ENCODE results near the gene CRISP1. TPM values are rescaled to one million over a fixed set of nuclear protein-coding genes. Genes with fewer than 3 reads are reported as not detected.

The CRISP1 gene
- total RNA-seq, 1 experiment from 2014 or later = not detected

DNA sequence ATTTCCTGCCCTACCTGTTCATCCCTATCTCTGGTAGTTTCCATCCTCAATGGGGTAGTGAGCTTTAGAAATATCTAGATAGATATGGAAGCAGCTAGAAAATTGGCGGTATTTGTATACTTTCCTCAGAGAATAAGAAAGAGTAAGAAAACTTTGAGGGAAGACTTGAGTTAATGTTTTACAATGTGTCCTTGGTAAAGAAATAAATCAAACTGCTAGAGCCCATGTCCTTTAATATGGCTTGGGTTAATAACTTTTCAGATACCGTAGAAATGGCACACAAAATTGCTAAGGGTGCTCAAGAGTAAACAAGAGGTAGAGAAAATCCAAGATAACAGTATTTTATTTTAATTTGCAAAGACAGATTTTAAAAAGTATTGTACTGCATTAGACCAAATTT, 51.2 kb downstream of the CRISP1 start:
- H3K4me3 Mint-ChIP-seq = no peak overlapping the region
- H3K4me1 Mint-ChIP-seq = no peaks in the 10 kb centered on the region
- Histone ChIP-seq H3K14ac (ENCODE audit: insufficient read depth, low read length) (no peak overlapping the region), H4K5ac (ENCODE audit: insufficient read length, low read depth, low read length) (no peak overlapping the region), H3K56ac (ENCODE audit: insufficient read length, low read depth, low read length) (no peak overlapping the region), H3K27me3 (ENCODE audit: insufficient read depth, low read length) (no peaks in the 10 kb centered on the region), H2AFZ (ENCODE audit: low read length) (no peak overlapping the region), H3K23ac (ENCODE audit: insufficient read length, low read depth, low read length) (no peak overlapping the region), H3K4ac (ENCODE audit: low read depth, low read length) (no peak overlapping the region), H3K79me1 (ENCODE audit: insufficient read depth, low read depth, low read length, poor library complexity, severe bottlenecking) (no peaks in the 10 kb centered on the region), H3K23me2 (ENCODE audit: insufficient read length, low read depth, low read length, poor library complexity, severe bottlenecking) (no peaks in the 10 kb centered on the region), H3K4me1 (ENCODE audit: insufficient read depth, low read length) (no peaks in the 10 kb centered on the region), H3K4me2 (ENCODE audit: insufficient read depth, insufficient read length, low read length) (no peak overlapping the region), H2BK15ac (ENCODE audit: low read depth, low read length) (no peak overlapping the region), H2BK5ac (ENCODE audit: insufficient read length, low read length) (no peak overlapping the region), H4K91ac (ENCODE audit: insufficient read length, low read depth, low read length) (no peak overlapping the region), H2BK12ac (ENCODE audit: insufficient read length, low read depth, low read length) (no peak overlapping the region), H2BK120ac (ENCODE audit: low read depth, low read length, poor library complexity, severe bottlenecking) (no peak overlapping the region), H3K79me2 (ENCODE audit: insufficient read depth, low read length) (no peaks in the 10 kb centered on the region), H3K18ac (ENCODE audit: insufficient read length, low read depth, low read length) (no peak overlapping the region), H3T11ph (ENCODE audit: low read length) (no peak overlapping the region), H3K27ac (ENCODE audit: insufficient read length, low read depth, low read length) (no peak overlapping the region), H3K9ac (ENCODE audit: extremely low read depth, insufficient read length, low read length) (no peak overlapping the region), H4K8ac (replicated peaks; ENCODE audit: insufficient read length, low read depth, low read length) (no peak overlapping the region), H4K20me1 (ENCODE audit: control insufficient read depth, insufficient read depth, insufficient read length) (no peaks in the 10 kb centered on the region), H3K9me3 (ENCODE audit: control insufficient read depth, low read depth, low read length) (no peaks in the 10 kb centered on the region), H2AK5ac (ENCODE audit: insufficient read length, low read length) (no peak overlapping the region), H2BK20ac (ENCODE audit: low read depth, low read length, poor library complexity, severe bottlenecking) (no peak overlapping the region)
- H3K27me3 Mint-ChIP-seq (ENCODE audit: low read depth) = no peaks in the 10 kb centered on the region
- no peak for DNase-seq
- no peak overlapping the region for H3K27ac Mint-ChIP-seq
- H3K36me3 Mint-ChIP-seq (ENCODE audit: insufficient read depth in 1 of 3, low read depth in 3 of 3) = no peaks in the 10 kb centered on the region
- no CpG with 5 or more reads among the region's 2 CpGs for WGBS (ENCODE audit: extremely low coverage, insufficient read length, low lambda C conversion rate)
- TF ChIP-seq, protein P1, sequence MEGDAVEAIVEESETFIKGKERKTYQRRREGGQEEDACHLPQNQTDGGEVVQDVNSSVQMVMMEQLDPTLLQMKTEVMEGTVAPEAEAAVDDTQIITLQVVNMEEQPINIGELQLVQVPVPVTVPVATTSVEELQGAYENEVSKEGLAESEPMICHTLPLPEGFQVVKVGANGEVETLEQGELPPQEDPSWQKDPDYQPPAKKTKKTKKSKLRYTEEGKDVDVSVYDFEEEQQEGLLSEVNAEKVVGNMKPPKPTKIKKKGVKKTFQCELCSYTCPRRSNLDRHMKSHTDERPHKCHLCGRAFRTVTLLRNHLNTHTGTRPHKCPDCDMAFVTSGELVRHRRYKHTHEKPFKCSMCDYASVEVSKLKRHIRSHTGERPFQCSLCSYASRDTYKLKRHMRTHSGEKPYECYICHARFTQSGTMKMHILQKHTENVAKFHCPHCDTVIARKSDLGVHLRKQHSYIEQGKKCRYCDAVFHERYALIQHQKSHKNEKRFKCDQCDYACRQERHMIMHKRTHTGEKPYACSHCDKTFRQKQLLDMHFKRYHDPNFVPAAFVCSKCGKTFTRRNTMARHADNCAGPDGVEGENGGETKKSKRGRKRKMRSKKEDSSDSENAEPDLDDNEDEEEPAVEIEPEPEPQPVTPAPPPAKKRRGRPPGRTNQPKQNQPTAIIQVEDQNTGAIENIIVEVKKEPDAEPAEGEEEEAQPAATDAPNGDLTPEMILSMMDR (conservative IDR thresholded peaks at IDR 0.05) = no peak
- peaks cover 4% of the 10 kb centered on the region in 2 experiments; a peak in 3 of 5 replicates for H3K9me3 Mint-ChIP-seq
